GM21367 (cell line): Measurements from ENCODE around the gene CHIC2.
"Not testable (repeated sequence)": the region's sequence is repeated elsewhere in the genome, so short reads cannot be mapped to it uniquely, and the experiment has no call there.

Source experiments
- ATAC-seq: cut with Tn5 transposase; IDR thresholded peaks from one replicate; pipeline ENCODE4 v1.9.1; 2021; ENCODE audit not compliant: unreplicated experiment

Gene CHIC2

GRCh38 chr4:54064317-54065111, at the start of gene CHIC2:
Gene CHIC2 (minus strand): TSS chr4:54064605. CDS start chr4:54064300, 305 bp downstream.
- ATAC-seq = peak; percentile 95

GRCh38 chr4:54113206-54113605, 48.8 kb upstream of the CHIC2 start:
- not testable (repeated sequence) for ATAC-seq

GRCh38 chr4:54110019-54110416, 45.6 kb upstream of the CHIC2 start:
- ATAC-seq = no peak

GRCh38 chr4:54109241-54110018, 45.0 kb upstream of the CHIC2 start:
- no peak for ATAC-seq

DNA sequence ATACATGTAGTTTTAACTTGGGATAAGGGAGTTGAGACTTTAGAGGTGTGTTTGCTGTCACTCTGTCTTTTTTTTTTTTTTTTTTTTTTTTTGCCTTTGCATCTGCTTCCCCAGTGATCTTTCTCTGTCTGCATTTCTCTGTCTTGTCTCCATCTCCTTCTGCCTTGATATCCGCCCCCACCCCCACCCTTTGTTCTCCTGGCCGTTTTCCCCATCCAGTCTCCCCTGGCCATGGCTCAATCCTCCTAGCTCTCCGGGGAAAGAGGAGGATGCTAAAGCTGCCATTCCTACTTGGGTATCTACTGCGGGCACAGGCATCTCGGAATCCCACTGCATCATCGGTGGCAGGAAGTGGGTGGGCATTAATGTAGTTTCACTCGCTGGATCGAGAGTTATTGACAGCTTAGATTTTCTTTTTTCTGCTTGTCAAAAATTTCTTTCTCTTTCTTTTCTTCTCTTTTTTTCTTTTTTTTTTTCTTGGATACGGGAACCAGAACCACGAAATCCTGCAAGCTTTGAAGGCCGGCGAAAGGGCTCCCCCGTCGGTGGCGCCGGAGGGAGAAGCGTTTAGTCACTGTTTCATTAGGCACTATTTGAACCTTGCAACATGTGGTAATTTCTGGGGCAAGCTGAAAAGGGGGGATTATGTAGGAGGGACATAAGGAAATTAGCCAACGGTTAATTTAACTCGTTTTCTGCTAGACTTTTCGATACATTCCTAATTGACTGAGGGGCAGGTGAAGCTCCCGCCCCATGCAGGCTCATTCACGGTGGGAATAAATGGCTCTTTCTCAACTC, 43.7 kb upstream of the CHIC2 start:
- no peak for ATAC-seq

GRCh38 chr4:54104907-54105306, 40.5 kb upstream of the CHIC2 start:
- no peak for ATAC-seq

DNA sequence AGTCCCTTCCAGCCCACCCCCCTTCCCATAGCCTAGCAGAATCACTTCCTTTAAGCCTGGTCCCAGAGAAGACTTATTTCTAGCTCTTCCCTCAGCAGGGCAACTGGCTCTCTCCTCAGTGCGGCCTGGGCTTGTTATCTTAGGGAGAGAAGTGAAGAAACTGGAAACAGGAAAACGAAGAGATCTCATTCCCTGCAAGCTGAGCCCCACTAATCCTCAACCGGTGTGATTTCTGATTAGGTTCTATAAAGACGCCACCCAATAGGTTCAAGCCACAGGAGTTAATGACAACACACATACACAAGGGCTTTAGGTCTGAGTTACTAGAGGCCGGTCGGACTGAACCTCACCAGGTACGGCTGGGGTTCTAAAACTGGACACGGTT, 38.8 kb upstream of the CHIC2 start:
- no peak for ATAC-seq

DNA sequence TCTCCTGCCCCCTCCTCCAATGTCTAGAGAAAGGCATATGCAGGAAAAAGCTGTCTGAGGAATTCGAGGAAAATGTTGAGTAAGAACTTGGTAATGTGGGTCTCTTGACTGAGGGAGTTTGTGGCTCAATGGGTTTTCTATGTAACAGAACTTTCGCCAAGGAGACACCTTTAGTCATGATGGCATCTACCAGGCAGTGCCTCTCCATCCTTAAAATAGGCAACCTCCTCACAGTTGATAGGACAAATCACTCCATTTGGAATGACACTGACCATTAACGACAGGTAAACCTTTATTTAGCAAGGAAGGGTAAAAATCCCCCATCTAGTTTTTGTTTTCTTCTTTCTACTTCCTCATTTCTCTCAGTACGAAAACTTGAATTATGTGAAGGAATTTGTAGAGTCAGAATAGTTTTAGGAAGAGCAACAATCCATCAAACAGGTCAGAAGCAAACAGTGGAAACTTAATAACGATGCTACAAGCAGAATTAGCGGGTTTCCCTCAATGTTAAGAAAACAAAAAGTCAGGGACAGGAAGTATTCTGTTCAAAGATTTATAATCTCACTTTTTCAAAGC, 38.2 kb upstream of the CHIC2 start:
- no peak for ATAC-seq

- no peak for ATAC-seq
These were observed 37.0 kb upstream of the CHIC2 start for GRCh38 chr4:54101190-54102041.

DNA sequence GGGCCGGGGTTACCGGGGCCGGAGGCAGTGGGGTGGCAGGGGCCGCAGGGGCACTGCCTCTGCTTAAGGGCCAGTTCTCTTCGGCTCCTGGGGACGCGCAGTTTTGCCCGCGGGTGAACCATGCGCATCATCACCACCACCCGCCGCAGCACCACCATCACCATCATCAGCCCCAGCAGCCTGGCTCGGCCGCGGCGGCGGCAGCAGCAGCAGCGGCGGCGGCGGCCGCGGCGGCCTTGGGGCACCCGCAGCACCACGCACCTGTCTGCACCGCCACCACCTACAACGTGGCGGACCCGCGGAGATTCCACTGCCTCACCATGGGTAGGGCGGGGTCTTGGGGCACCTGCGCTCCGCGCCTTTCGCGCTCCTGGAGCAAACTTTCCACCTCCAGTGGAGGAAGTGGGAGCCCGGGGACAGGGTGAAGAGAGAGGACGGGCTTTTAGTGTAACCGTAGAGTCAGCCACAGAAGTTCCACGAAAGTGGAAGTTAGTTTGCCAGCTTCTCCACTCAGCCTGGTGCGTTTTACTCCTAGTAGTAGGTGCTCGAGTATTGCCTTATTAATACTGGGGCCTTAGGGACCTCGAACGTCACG, 36.3 kb upstream of the CHIC2 start:
- ATAC-seq = no peak

DNA sequence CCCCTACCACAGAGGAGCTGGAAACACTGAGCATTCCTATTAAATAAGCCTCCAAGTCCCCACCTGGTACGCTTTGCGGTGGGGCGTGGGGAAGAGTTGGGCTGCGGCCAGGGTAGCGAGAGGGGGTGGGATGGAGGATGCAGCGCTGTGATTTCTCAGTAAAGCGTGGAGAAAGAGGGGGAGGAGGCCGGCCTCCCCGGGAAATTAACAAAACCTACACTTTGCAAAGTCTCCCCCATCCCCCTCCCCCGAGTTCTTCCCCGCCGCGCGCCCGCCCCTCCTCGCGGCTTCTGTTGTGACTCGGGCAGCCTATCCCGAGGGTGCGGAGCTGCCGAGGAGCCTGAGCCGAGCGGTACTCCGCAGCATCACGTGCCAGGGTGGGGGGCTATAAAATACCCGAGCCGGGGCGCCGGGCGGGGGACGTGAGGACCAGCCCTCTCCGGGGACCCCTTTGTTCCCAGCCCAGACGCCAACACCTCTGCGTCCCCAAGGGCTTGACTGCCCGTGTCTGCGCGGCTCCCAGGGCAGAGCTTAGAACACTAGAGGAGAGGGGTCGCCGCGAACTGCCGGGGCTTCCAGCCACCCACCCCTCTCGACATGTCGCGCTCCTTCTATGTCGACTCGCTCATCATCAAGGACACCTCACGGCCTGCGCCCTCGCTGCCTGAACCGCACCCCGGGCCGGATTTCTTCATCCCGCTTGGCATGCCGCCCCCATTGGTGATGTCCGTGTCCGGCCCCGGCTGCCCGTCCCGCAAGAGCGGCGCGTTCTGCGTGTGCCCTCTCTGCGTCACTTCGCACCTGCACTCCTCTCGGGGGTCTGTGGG, 35.6 kb upstream of the CHIC2 start, which contains the start of gene GSX2:
Gene GSX2, plus strand, starts transcription at position 416 of the 827 bp plus-strand sequence. Its CDS starts 182 bp downstream, at position 598.
- ATAC-seq = no peak

GRCh38 chr4:54099287-54099747, 34.9 kb upstream of the CHIC2 start:
- ATAC-seq = no peak

GRCh38 chr4:54098375-54098774, 34.0 kb upstream of the CHIC2 start:
- ATAC-seq = no peak

GRCh38 chr4:54097152-54097551, 32.7 kb upstream of the CHIC2 start:
- ATAC-seq = no peak

GRCh38 chr4:54096295-54096962, 32.0 kb upstream of the CHIC2 start:
- no peak for ATAC-seq

- no peak for ATAC-seq
These were observed 30.9 kb upstream of the CHIC2 start for GRCh38 chr4:54095110-54095825.

GRCh38 chr4:54094451-54094850, 30.0 kb upstream of the CHIC2 start:
- ATAC-seq = no peak
